Activated CD8-positive, alpha-beta memory T cell treated with anti-CD3 and anti-CD28 coated beads, Interleukin-2, amount 50 U/mL, for 1 hour (primary cell): ENCODE data around the gene FBXL20.
"Not testable (repeated sequence)": the region's sequence is repeated elsewhere in the genome, so short reads cannot be mapped to it uniquely, and the experiment has no call there.

Source experiments
- DNase-seq: peaks from one replicate; pipeline ENCODE4 v3.0.0-alpha.2; 2020; ENCODE audit errors: extremely low read depth

The FBXL20 gene

GRCh38 chr17:39250076-39250475 is 151.3 kb downstream of the FBXL20 start:
- not testable (repeated sequence) for DNase-seq

GRCh38 chr17:39246274-39246673 is 155.2 kb downstream of the FBXL20 start:
- no peak for DNase-seq

GRCh38 chr17:39244600-39245570 is 156.5 kb downstream of the FBXL20 start:
- DNase-seq, result peak; percentile 65

GRCh38 chr17:39244016-39244599 is 157.3 kb downstream of the FBXL20 start:
- DNase-seq, result no peak

- DNase-seq, result no peak
Measured at GRCh38 chr17:39243155-39243554, 158.3 kb downstream of the FBXL20 start.

- DNase-seq, result no peak
Measured at GRCh38 chr17:39240631-39241030, 160.8 kb downstream of the FBXL20 start.

GRCh38 chr17:39239640-39240314 is 161.6 kb downstream of the FBXL20 start:
- DNase-seq, result no peak

- peak; percentile 81 for DNase-seq
Measured at GRCh38 chr17:39238311-39238972, 163.0 kb downstream of the FBXL20 start.

- DNase-seq, result no peak
Measured at GRCh38 chr17:39237586-39237985, 163.8 kb downstream of the FBXL20 start.

GRCh38 chr17:39236981-39237441 is 164.4 kb downstream of the FBXL20 start:
- no peak for DNase-seq

- no peak for DNase-seq
Measured at GRCh38 chr17:39236450-39236927, 164.9 kb downstream of the FBXL20 start.

- DNase-seq, result peak; percentile 24
Measured at GRCh38 chr17:39235555-39236449, 165.6 kb downstream of the FBXL20 start.

GRCh38 chr17:39231591-39232551 is 169.6 kb downstream of the FBXL20 start:
- DNase-seq, result no peak

- no peak for DNase-seq
Measured at GRCh38 chr17:39231091-39231561, 170.3 kb downstream of the FBXL20 start.

GRCh38 chr17:39230361-39230760 is 171.1 kb downstream of the FBXL20 start:
- DNase-seq, result no peak

GRCh38 chr17:39229274-39229913 is 172.0 kb downstream of the FBXL20 start:
- DNase-seq, result no peak

GRCh38 chr17:39227364-39227919 is 174.0 kb downstream of the FBXL20 start:
- DNase-seq, result no peak

GRCh38 chr17:39225959-39226683 is 175.3 kb downstream of the FBXL20 start:
- DNase-seq, result no peak
